GM12892 (cell line): ENCODE data around the gene VASH1.

Experiments used
- POLR2AphosphoS5 ChIP-seq: IDR thresholded peaks from 2 replicates; pipeline ENCODE4 v1.6.1; 2011; ENCODE audit warnings: low read depth, low read length, control low read depth
- TAF1 ChIP-seq: IDR thresholded peaks from 2 replicates; pipeline ENCODE4 v1.6.1; 2011; ENCODE audit warnings: low read depth, mild to moderate bottlenecking, control low read depth, low read length, borderline replicate concordance

DNA sequence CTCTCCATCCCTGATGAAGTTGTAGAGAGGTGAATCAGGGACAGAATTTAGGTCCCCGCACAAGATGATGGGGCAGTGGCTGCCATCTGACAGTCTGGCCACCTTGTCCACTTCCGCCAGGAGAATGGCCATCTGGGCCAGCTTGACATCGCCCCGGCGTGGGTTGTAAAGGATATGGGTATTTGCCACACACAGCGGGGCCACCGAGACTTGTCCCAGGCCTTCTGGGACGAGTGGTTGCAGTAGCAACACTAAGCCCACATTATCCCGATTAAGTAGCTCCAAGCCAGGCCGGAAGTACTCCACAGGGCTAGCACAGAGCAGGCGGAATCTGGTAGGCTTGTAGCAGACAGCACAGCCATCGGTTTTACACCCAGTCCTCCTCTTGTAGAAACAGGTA lies 45.2 kb downstream of the VASH1 start:
- TF ChIP-seq POLR2AphosphoS5: no peak
- TF ChIP-seq TAF1: no peak
